Astrocyte (in vitro differentiated cells and primary cell): ENCODE results near the gene DDR2. TPM values are rescaled to one million over a fixed set of nuclear protein-coding genes. Genes with fewer than 3 reads are reported as not detected.

Experiments
- DNase-seq: peaks from one replicate; pipeline ENCODE4 v3.0.0-alpha.2; 2010; ENCODE audit warnings: low read depth
- FAIRE-seq: peaks from 2 replicates; lab custom pipeline; 2011; peaks lifted over from hg19 to GRCh38; lab: Jason Lieb, UNC
- H2AFZ ChIP-seq: 2 replicates; pipeline ENCODE4 v1.6.0; 2012; ENCODE audit warnings: low read depth, low read length, inconsistent platforms
- H3K27ac ChIP-seq: 2 replicates; pipeline ENCODE4 v1.5.1; 2011; ENCODE audit warnings: low read depth, low read length, inconsistent platforms
- H3K27me3 ChIP-seq: 2 replicates; pipeline ENCODE4 v1.6.0; 2011; ENCODE audit warnings: low read length, inconsistent platforms; ENCODE audit not compliant: insufficient read depth
- H3K36me3 ChIP-seq: 2 replicates; pipeline ENCODE4 v1.5.1; 2011; ENCODE audit warnings: low read length, inconsistent platforms; ENCODE audit not compliant: insufficient read depth
- H3K4me1 ChIP-seq: 2 replicates; pipeline ENCODE4 v1.5.1; 2011; ENCODE audit warnings: low read length, inconsistent platforms; ENCODE audit not compliant: insufficient read depth
- H3K4me2 ChIP-seq: 2 replicates; pipeline ENCODE4 v1.6.0; 2012; ENCODE audit warnings: low read length, inconsistent platforms
- H3K4me3 ChIP-seq: 2 replicates; pipeline ENCODE4 v1.5.1; 2011; ENCODE audit warnings: low read depth, mild to moderate bottlenecking, low read length, inconsistent platforms; ENCODE audit not compliant: insufficient read depth
- H3K79me2 ChIP-seq: 2 replicates; pipeline ENCODE4 v1.6.0; 2012; ENCODE audit warnings: mild to moderate bottlenecking, low read length, inconsistent platforms; ENCODE audit not compliant: insufficient read depth
- H3K9ac ChIP-seq: 2 replicates; pipeline ENCODE4 v1.6.0; 2012; ENCODE audit warnings: mild to moderate bottlenecking, low read length, inconsistent platforms
- H3K9me3 ChIP-seq: 2 replicates; pipeline ENCODE4 v1.5.1; 2012; ENCODE audit warnings: low read depth, mild to moderate bottlenecking, low read length, inconsistent platforms; ENCODE audit not compliant: insufficient read depth
- H4K20me1 ChIP-seq: 2 replicates; pipeline ENCODE4 v1.6.0; 2012; ENCODE audit warnings: low read length, inconsistent platforms; ENCODE audit not compliant: insufficient read depth
- H3K27ac Mint-ChIP-seq: one replicate; pipeline ENCODE4 v1.8.0; 2021; ENCODE audit warnings: mild to moderate bottlenecking, mixed read lengths; ENCODE audit not compliant: unreplicated experiment
- H3K27me3 Mint-ChIP-seq: one replicate; pipeline ENCODE4 v1.8.0; 2021; ENCODE audit warnings: low read depth, mixed read lengths; ENCODE audit not compliant: unreplicated experiment
- H3K36me3 Mint-ChIP-seq: one replicate; pipeline ENCODE4 v1.8.0; 2021; ENCODE audit warnings: low read depth, mixed read lengths; ENCODE audit not compliant: unreplicated experiment
- H3K4me1 Mint-ChIP-seq: one replicate; pipeline ENCODE4 v1.8.0; 2021; ENCODE audit warnings: low read depth, mixed read lengths; ENCODE audit not compliant: unreplicated experiment
- H3K4me3 Mint-ChIP-seq: one replicate; pipeline ENCODE4 v1.8.0; 2021; ENCODE audit warnings: mild to moderate bottlenecking, moderate library complexity, mixed read lengths; ENCODE audit not compliant: unreplicated experiment
- H3K9me3 Mint-ChIP-seq: one replicate; pipeline ENCODE4 v1.8.0; 2021; ENCODE audit warnings: mild to moderate bottlenecking, mixed read lengths; ENCODE audit not compliant: unreplicated experiment
- CTCF ChIP-seq: IDR thresholded peaks from 2 replicates; pipeline ENCODE4 v1.5.1; 2011; ENCODE audit warnings: low read depth, mild to moderate bottlenecking, inconsistent platforms, low read length, moderate library complexity; ENCODE audit not compliant: insufficient read depth
- EZH2 ChIP-seq: IDR thresholded peaks from 2 replicates; pipeline ENCODE4 v1.6.1; 2012; ENCODE audit warnings: mild to moderate bottlenecking, low read length, inconsistent platforms; ENCODE audit not compliant: insufficient read depth
- total RNA-seq: library from RNA; stranded (reverse); gene quantifications from 2 replicates; pipeline ENCODE4 v1.2.1, GENCODE V29; 2021

The DDR2 gene
- total RNA-seq, 1 donor from 2014 or later = 15.3 TPM

GRCh38 chr1:162699366-162699765 is 67.1 kb downstream of the DDR2 start:
- FAIRE-seq (no peak), DNase-seq (no peak)
- TF ChIP-seq CTCF = no peak
- TF ChIP-seq EZH2 = no peak
- Mint-ChIP-seq H3K9me3 (no peaks in the 10 kb centered on the region), H3K4me1 (peaks cover 13% of the 10 kb centered on the region), H3K4me3 (no peak overlapping the region), H3K27ac (no peak overlapping the region), H3K27me3 (no peaks in the 10 kb centered on the region), H3K36me3 (no peaks in the 10 kb centered on the region)
- Histone ChIP-seq H3K27me3 (no peaks in the 10 kb centered on the region), H3K4me2 (no peak overlapping the region), H2AFZ (no peak overlapping the region), H4K20me1 (peaks cover 45% of the 10 kb centered on the region), H3K36me3 (no peaks in the 10 kb centered on the region), H3K4me1 (peaks cover 9% of the 10 kb centered on the region), H3K79me2 (peaks cover 23% of the 10 kb centered on the region), H3K9ac (no peak overlapping the region), H3K27ac (no peak overlapping the region), H3K4me3 (no peak overlapping the region), H3K9me3 (no peaks in the 10 kb centered on the region)

- Mint-ChIP-seq H3K36me3 (no peaks in the 10 kb centered on the region), H3K4me3 (no peak overlapping the region), H3K4me1 (peaks cover 13% of the 10 kb centered on the region), H3K27ac (no peak overlapping the region), H3K9me3 (no peaks in the 10 kb centered on the region), H3K27me3 (no peaks in the 10 kb centered on the region)
- Histone ChIP-seq H3K27me3 (no peaks in the 10 kb centered on the region), H3K27ac (no peak overlapping the region), H3K4me2 (no peak overlapping the region), H3K9me3 (no peaks in the 10 kb centered on the region), H3K9ac (no peak overlapping the region), H3K4me3 (no peak overlapping the region), H3K36me3 (no peaks in the 10 kb centered on the region), H3K4me1 (peaks cover 9% of the 10 kb centered on the region), H3K79me2 (peaks cover 22% of the 10 kb centered on the region), H2AFZ (no peak overlapping the region), H4K20me1 (peaks cover 46% of the 10 kb centered on the region)
- DNase-seq (no peak), FAIRE-seq (no peak)
- no peak for TF ChIP-seq CTCF
- TF ChIP-seq EZH2 = no peak
These were observed 67.9 kb downstream of the DDR2 start for GRCh38 chr1:162700131-162700530.

- Histone ChIP-seq H2AFZ (no peak overlapping the region), H3K79me2 (peaks cover 15% of the 10 kb centered on the region), H3K4me1 (peaks cover 7% of the 10 kb centered on the region), H3K27me3 (no peaks in the 10 kb centered on the region), H3K9ac (no peak overlapping the region), H4K20me1 (peaks cover 50% of the 10 kb centered on the region), H3K4me2 (no peak overlapping the region), H3K27ac (no peak overlapping the region), H3K36me3 (no peaks in the 10 kb centered on the region), H3K4me3 (no peak overlapping the region), H3K9me3 (no peaks in the 10 kb centered on the region)
- Mint-ChIP-seq H3K36me3 (no peaks in the 10 kb centered on the region), H3K9me3 (no peaks in the 10 kb centered on the region), H3K27me3 (no peaks in the 10 kb centered on the region), H3K4me3 (no peak overlapping the region), H3K27ac (no peak overlapping the region), H3K4me1 (peaks cover 11% of the 10 kb centered on the region)
- no peak for DNase-seq
- TF ChIP-seq EZH2 = no peak
- TF ChIP-seq CTCF = no peak
- no peak for FAIRE-seq
These were observed 69.0 kb downstream of the DDR2 start for GRCh38 chr1:162701286-162701685.
